WTC11 (cell line): ENCODE results near the gene TNFRSF4.

Source experiments
- CREB1 ChIP-seq: sonication (generic); formaldehyde crosslinking; IDR thresholded peaks from 2 replicates; pipeline ENCODE4 v1.8.0; 2023; ENCODE audit warnings: mild to moderate bottlenecking, missing genetic modification reagents
- GTF2I ChIP-seq: fragments of 250-450 bp; sonication (Bioruptor Pico); conservative IDR thresholded peaks from 2 replicates; pipeline ENCODE4 v1.4.0; 2021; ENCODE audit warnings: mild to moderate bottlenecking
- USF2 ChIP-seq: sonication (generic); formaldehyde crosslinking; IDR thresholded peaks from 2 replicates; pipeline ENCODE4 v1.8.1; 2023; ENCODE audit warnings: mild to moderate bottlenecking, missing genetic modification reagents, moderate library complexity
- TF ChIP-seq, protein P1 (sequence below): fragments of 200-600 bp; IDR thresholded peaks from 2 replicates; pipeline ENCODE4 v1.8.0; 2022; ENCODE audit warnings: antibody characterized with exemption
- TF ChIP-seq, protein P2 (sequence below): sonication (generic); formaldehyde crosslinking; IDR thresholded peaks from 2 replicates; pipeline ENCODE4 v1.8.0; 2022; ENCODE audit warnings: mild to moderate bottlenecking, missing genetic modification reagents

- TF ChIP-seq, protein P1, sequence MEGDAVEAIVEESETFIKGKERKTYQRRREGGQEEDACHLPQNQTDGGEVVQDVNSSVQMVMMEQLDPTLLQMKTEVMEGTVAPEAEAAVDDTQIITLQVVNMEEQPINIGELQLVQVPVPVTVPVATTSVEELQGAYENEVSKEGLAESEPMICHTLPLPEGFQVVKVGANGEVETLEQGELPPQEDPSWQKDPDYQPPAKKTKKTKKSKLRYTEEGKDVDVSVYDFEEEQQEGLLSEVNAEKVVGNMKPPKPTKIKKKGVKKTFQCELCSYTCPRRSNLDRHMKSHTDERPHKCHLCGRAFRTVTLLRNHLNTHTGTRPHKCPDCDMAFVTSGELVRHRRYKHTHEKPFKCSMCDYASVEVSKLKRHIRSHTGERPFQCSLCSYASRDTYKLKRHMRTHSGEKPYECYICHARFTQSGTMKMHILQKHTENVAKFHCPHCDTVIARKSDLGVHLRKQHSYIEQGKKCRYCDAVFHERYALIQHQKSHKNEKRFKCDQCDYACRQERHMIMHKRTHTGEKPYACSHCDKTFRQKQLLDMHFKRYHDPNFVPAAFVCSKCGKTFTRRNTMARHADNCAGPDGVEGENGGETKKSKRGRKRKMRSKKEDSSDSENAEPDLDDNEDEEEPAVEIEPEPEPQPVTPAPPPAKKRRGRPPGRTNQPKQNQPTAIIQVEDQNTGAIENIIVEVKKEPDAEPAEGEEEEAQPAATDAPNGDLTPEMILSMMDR, result no peak
- no peak for TF ChIP-seq GTF2I (CRISPR knock-in tag)
- TF ChIP-seq CREB1 (CRISPR knock-in tag), result no peak
- no peak for TF ChIP-seq USF2 (CRISPR knock-in tag)
- TF ChIP-seq, protein P2, sequence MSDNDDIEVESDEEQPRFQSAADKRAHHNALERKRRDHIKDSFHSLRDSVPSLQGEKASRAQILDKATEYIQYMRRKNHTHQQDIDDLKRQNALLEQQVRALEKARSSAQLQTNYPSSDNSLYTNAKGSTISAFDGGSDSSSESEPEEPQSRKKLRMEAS (CRISPR knock-in tag), result no peak
These were observed 9.4 kb upstream of the TNFRSF4 start for GRCh38 chr1:1223321-1223720.
